KMS-11 (cell line): ENCODE results near the gene ADAMTS14.

Source experiments
- H2AFZ ChIP-seq: fragments of 200-600 bp; sonication (generic); 2 replicates; pipeline ENCODE4 v1.6.1; 2016; ENCODE audit warnings: antibody characterized with exemption, mixed run types, low read depth
- H3K27ac ChIP-seq: fragments of 200-600 bp; sonication (generic); 2 replicates; pipeline ENCODE4 v1.6.1; 2016; ENCODE audit warnings: mild to moderate bottlenecking, mixed run types
- H3K27me3 ChIP-seq: fragments of 200-600 bp; sonication (generic); 2 replicates; pipeline ENCODE4 v1.6.1; 2017; ENCODE audit warnings: mild to moderate bottlenecking, low read depth, mixed run types, moderate library complexity; ENCODE audit not compliant: insufficient read depth
- H3K36me3 ChIP-seq: fragments of 200-600 bp; sonication (generic); 2 replicates; pipeline ENCODE4 v1.6.1; 2017; ENCODE audit warnings: mild to moderate bottlenecking, mixed run types; ENCODE audit not compliant: insufficient read depth
- H3K4me1 ChIP-seq: fragments of 200-600 bp; sonication (generic); 2 replicates; pipeline ENCODE4 v1.6.1; 2016; ENCODE audit warnings: mild to moderate bottlenecking, low read depth, mixed run types; ENCODE audit not compliant: poor library complexity, severe bottlenecking
- H3K4me2 ChIP-seq: fragments of 200-600 bp; sonication (generic); 2 replicates; pipeline ENCODE4 v1.7.0; 2016; ENCODE audit warnings: mild to moderate bottlenecking, mixed run types
- H3K4me3 ChIP-seq: fragments of 200-600 bp; sonication (generic); IDR thresholded peaks from 2 replicates; pipeline ENCODE4 v1.6.1; 2017; ENCODE audit warnings: low read depth, low read length, mixed read lengths; ENCODE audit not compliant: insufficient read depth
- H3K79me2 ChIP-seq: fragments of 200-600 bp; sonication (generic); 2 replicates; pipeline ENCODE4 v1.6.1; 2016; ENCODE audit warnings: low read depth, mixed run types; ENCODE audit not compliant: insufficient read depth
- H3K9ac ChIP-seq: fragments of 200-600 bp; sonication (generic); 2 replicates; pipeline ENCODE4 v1.6.1; 2016; ENCODE audit warnings: mild to moderate bottlenecking, mixed run types
- H4K20me1 ChIP-seq: fragments of 200-600 bp; sonication (generic); 2 replicates; pipeline ENCODE4 v1.6.1; 2016; ENCODE audit warnings: mild to moderate bottlenecking, mixed run types; ENCODE audit not compliant: insufficient read depth
- CTCF ChIP-seq: fragments of 200-600 bp; sonication (generic); conservative IDR thresholded peaks from 2 replicates; pipeline ENCODE4 v1.6.1; 2017; ENCODE audit warnings: low read depth, mild to moderate bottlenecking, antibody characterized with exemption, low read length, moderate library complexity, mixed read lengths

ADAMTS14 gene

GRCh38 chr10:70677620-70678249 lies 5.4 kb downstream of the ADAMTS14 start:
- TF ChIP-seq CTCF, result no peak
- no peak overlapping the region for H2AFZ ChIP-seq
- H3K27ac ChIP-seq, result no peak overlapping the region
- H3K4me3 ChIP-seq, result no peak overlapping the region
- no peak overlapping the region for H3K9ac ChIP-seq
- H4K20me1 ChIP-seq, result no peaks in the 10 kb centered on the region
- H3K4me2 ChIP-seq, result no peak overlapping the region
- no peaks in the 10 kb centered on the region for H3K36me3 ChIP-seq
- no peaks in the 10 kb centered on the region for H3K4me1 ChIP-seq
- no peaks in the 10 kb centered on the region for H3K79me2 ChIP-seq
- peaks cover 17% of the 10 kb centered on the region for H3K27me3 ChIP-seq

- no peaks in the 10 kb centered on the region for H4K20me1 ChIP-seq
- no peaks in the 10 kb centered on the region for H3K4me1 ChIP-seq
- H3K9ac ChIP-seq, result no peak overlapping the region
- no peak overlapping the region for H3K4me3 ChIP-seq
- H3K36me3 ChIP-seq, result no peaks in the 10 kb centered on the region
- no peak for TF ChIP-seq CTCF
- H3K27ac ChIP-seq, result no peak overlapping the region
- no peak overlapping the region for H2AFZ ChIP-seq
- no peak overlapping the region for H3K4me2 ChIP-seq
- H3K79me2 ChIP-seq, result no peaks in the 10 kb centered on the region
- peaks cover 12% of the 10 kb centered on the region; the same call in 1 of the 2 replicates for H3K27me3 ChIP-seq
These were observed 5.9 kb downstream of the ADAMTS14 start for GRCh38 chr10:70678250-70678635.

GRCh38 chr10:70678757-70679489 lies 6.6 kb downstream of the ADAMTS14 start:
- Histone ChIP-seq H3K27ac (no peak overlapping the region), H3K9ac (no peak overlapping the region), H2AFZ (no peak overlapping the region), H3K79me2 (no peaks in the 10 kb centered on the region), H3K4me1 (no peaks in the 10 kb centered on the region), H3K27me3 (peaks cover 5% of the 10 kb centered on the region; the same call in 1 of the 2 replicates), H3K4me3 (no peak overlapping the region), H3K36me3 (no peaks in the 10 kb centered on the region), H3K4me2 (no peak overlapping the region), H4K20me1 (no peaks in the 10 kb centered on the region)
- no peak for TF ChIP-seq CTCF

GRCh38 chr10:70679498-70679897 lies 7.2 kb downstream of the ADAMTS14 start:
- no peaks in the 10 kb centered on the region for H3K4me1 ChIP-seq
- no peak overlapping the region for H3K4me3 ChIP-seq
- no peaks in the 10 kb centered on the region for H3K79me2 ChIP-seq
- no peaks in the 10 kb centered on the region for H3K36me3 ChIP-seq
- H4K20me1 ChIP-seq, result no peaks in the 10 kb centered on the region
- H3K4me2 ChIP-seq, result no peak overlapping the region
- no peak for TF ChIP-seq CTCF
- H2AFZ ChIP-seq, result no peak overlapping the region
- no peaks in the 10 kb centered on the region for H3K27me3 ChIP-seq
- no peak overlapping the region for H3K9ac ChIP-seq
- H3K27ac ChIP-seq, result no peak overlapping the region
